22Rv1 (cell line): ENCODE measurements around the gene CREB5.

Source experiments
- CTCF ChIP-seq: fragments of 450-650 bp; IDR thresholded peaks from 2 replicates; pipeline ENCODE4 v1.5.1; 2017; ENCODE audit warnings: mild to moderate bottlenecking
- ZFX ChIP-seq: fragments of 450-650 bp; IDR thresholded peaks from 2 replicates; pipeline ENCODE4 v1.6.1; 2017; ENCODE audit warnings: antibody characterized with exemption, borderline replicate concordance

GRCh38 chr7:28643188-28643569, 230.9 kb downstream of the CREB5 start:
- no peak for TF ChIP-seq CTCF
- TF ChIP-seq ZFX, result no peak
